Activated T-cell treated with anti-CD3 and anti-CD28 coated beads, Interleukin-2, amount 50 U/mL, for 1 hour (primary cell): Measurements from ENCODE around the gene ARHGDIA.

Experiments used
- DNase-seq: peaks from one replicate; pipeline ENCODE4 v3.0.0-alpha.2; 2020

Gene ARHGDIA

GRCh38 chr17:81863123-81863675 is 7.9 kb downstream of the ARHGDIA start:
- no peak for DNase-seq

GRCh38 chr17:81860756-81861568 is 10.2 kb downstream of the ARHGDIA start:
- peak; percentile 99 for DNase-seq

GRCh38 chr17:81859906-81860755 is 11.0 kb downstream of the ARHGDIA start, which contains the start of gene P4HB:
Gene P4HB (minus strand): TSS chr17:81860535. CDS start chr17:81860471, 64 bp downstream.
- DNase-seq, result peak; percentile 94

- no peak for DNase-seq
Measured at GRCh38 chr17:81858967-81859905, 11.9 kb downstream of the ARHGDIA start.

- no peak for DNase-seq
Measured at GRCh38 chr17:81858170-81858966, 12.8 kb downstream of the ARHGDIA start.

- no peak for DNase-seq
Measured at GRCh38 chr17:81854974-81855774, 16.0 kb downstream of the ARHGDIA start.

GRCh38 chr17:81852237-81852636 is 18.9 kb downstream of the ARHGDIA start:
- no peak for DNase-seq

- no peak for DNase-seq
Measured at GRCh38 chr17:81851423-81851822, 19.7 kb downstream of the ARHGDIA start.

GRCh38 chr17:81849457-81849856 is 21.7 kb downstream of the ARHGDIA start:
- DNase-seq, result no peak

- DNase-seq, result no peak
Measured at GRCh38 chr17:81846743-81847689, 24.1 kb downstream of the ARHGDIA start.

- no peak for DNase-seq
Measured at GRCh38 chr17:81845881-81846742, 25.0 kb downstream of the ARHGDIA start.

- DNase-seq, result no peak
Measured at GRCh38 chr17:81845361-81845760, 25.8 kb downstream of the ARHGDIA start.

- no peak for DNase-seq
Measured at GRCh38 chr17:81844887-81845286, 26.2 kb downstream of the ARHGDIA start.

- no peak for DNase-seq
Measured at GRCh38 chr17:81844327-81844851, 26.7 kb downstream of the ARHGDIA start.

GRCh38 chr17:81843713-81844326 is 27.3 kb downstream of the ARHGDIA start:
- DNase-seq, result no peak

GRCh38 chr17:81842725-81843504 is 28.2 kb downstream of the ARHGDIA start:
- no peak for DNase-seq

GRCh38 chr17:81842378-81842724 is 28.8 kb downstream of the ARHGDIA start:
- no peak for DNase-seq
